GM19467 (cell line): ENCODE measurements around the gene KRTAP19-2.
"Not testable (repeated sequence)": the region's sequence is repeated elsewhere in the genome, so short reads cannot be mapped to it uniquely, and the experiment has no call there.

Experiments used
- ATAC-seq: cut with Tn5 transposase; IDR thresholded peaks from one replicate; pipeline ENCODE4 v1.9.1; 2021; ENCODE audit warnings: mild to moderate bottlenecking, moderate library complexity; ENCODE audit not compliant: unreplicated experiment

Gene KRTAP19-2, protein sequence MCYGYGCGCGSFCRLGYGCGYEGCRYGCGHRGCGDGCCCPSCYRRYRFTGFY

DNA sequence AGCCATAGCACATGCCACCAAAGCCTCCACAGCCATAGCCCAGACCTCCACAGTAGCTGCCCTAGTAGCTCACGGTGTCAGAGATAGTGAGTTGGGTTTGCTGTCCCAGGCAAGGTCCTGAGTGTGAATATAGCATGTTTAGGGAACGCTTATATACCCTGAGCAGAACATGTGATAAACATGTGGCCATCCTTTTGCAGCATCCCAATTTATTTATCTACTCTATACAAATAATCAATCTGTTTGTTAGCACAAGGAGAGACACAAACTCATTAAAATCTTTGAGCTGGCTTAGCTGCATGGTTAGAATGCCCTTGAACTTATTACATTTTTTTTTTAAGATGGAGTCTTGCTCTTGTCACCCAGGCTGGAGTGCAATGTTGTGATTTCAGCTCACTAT lies at the start of gene KRTAP19-2:
TSS of gene KRTAP19-2 (minus strand) at position 101 of the 400 bp plus-strand sequence. CDS start at position 13, 88 bp downstream.
- no peak for ATAC-seq

DNA sequence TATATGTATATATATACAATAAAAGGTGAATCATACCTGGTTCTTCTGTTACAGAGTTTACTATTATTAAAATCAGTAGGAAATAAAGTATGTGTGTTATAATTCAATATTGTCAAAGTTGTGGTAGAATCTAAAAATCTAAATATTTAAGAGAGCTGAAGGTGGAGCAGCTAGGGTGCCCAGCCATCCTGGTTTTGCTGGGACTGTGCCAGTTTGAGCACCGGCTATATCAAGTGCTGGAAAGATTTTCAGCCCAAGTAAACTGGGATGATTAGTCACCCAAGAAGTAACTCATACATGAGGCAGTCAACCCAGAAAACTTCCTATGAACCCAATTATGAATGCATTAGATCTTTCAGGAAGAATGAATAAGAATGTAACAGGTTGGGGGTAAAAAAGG lies 31.6 kb upstream of the KRTAP19-2 start:
- ATAC-seq, result no peak

GRCh38 chr21:30515681-30516080 lies 28.4 kb upstream of the KRTAP19-2 start:
- no peak for ATAC-seq

GRCh38 chr21:30505621-30506205 lies 18.5 kb upstream of the KRTAP19-2 start:
- not testable (repeated sequence) for ATAC-seq

GRCh38 chr21:30502041-30502440 lies 14.8 kb upstream of the KRTAP19-2 start, which contains the start of gene KRTAP19-5:
TSS of gene KRTAP19-5 (minus strand) at chr21:30502141. CDS start at chr21:30502090, 51 bp downstream.
- no peak for ATAC-seq

DNA sequence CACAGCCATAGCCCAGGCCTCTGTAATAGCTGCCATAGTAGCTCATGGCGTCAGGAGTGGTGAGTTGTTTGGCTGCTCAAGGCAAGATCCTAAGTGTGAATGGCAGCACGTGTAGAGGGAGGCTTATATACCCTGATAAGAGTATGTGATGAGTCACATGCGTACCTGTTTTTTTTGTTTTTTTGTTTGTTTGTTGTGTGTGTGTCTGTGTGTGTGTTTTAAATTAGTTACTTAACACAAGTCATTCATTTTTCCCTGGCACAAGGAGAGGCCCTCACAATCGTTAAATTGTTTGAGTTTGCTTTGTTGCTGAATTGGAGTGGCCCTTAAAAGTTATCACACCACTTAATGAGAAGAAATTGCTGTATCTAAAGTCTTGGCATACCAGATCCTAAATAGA lies 9.8 kb upstream of the KRTAP19-2 start, which contains the start of gene KRTAP19-4:
TSS of gene KRTAP19-4 (minus strand) at position 101 of the 400 bp plus-strand sequence. CDS start at position 46, 55 bp downstream.
- no peak for ATAC-seq

DNA sequence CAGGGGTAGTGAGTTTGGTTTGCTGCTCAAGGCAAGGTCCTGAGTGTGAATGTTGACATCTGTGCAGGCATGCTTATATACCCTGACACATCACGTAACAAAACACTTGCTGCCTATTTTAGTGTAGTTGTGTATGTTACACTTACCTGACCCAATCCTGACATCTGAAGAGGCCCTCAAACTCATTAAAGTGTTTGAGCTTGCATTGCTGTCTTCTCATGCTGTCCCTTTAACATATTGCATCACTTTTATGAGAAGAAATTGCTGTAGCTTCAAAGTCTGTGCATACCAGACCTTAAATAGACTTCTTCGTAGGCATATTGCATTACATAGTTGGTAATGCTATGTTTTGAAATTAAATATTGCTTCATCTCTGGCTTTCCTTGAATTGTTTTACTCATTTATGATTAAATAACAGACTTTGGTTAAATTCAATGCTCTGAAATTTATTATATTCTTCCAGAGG lies 4.8 kb upstream of the KRTAP19-2 start, which contains the start of gene KRTAP19-3:
TSS of gene KRTAP19-3 (minus strand) at position 51 of the 466 bp plus-strand sequence. CDS start 56 bp downstream, outside the sequence.
- no peak for ATAC-seq

- ATAC-seq, result no peak
These were observed 1.1 kb downstream of the KRTAP19-2 start for GRCh38 chr21:30486180-30486579.

- ATAC-seq, result no peak
These were observed 5.1 kb downstream of the KRTAP19-2 start for GRCh38 chr21:30482130-30482529.

- no peak for ATAC-seq
These were observed 7.1 kb downstream of the KRTAP19-2 start, which contains the start of gene KRTAP19-1 for GRCh38 chr21:30480145-30480544. TSS of gene KRTAP19-1 (minus strand) at chr21:30480367. CDS start at chr21:30480317, 50 bp downstream.

- ATAC-seq, result no peak
These were observed 8.0 kb downstream of the KRTAP19-2 start for GRCh38 chr21:30479259-30479658.

GRCh38 chr21:30478004-30478403 lies 9.2 kb downstream of the KRTAP19-2 start:
- no peak for ATAC-seq

DNA sequence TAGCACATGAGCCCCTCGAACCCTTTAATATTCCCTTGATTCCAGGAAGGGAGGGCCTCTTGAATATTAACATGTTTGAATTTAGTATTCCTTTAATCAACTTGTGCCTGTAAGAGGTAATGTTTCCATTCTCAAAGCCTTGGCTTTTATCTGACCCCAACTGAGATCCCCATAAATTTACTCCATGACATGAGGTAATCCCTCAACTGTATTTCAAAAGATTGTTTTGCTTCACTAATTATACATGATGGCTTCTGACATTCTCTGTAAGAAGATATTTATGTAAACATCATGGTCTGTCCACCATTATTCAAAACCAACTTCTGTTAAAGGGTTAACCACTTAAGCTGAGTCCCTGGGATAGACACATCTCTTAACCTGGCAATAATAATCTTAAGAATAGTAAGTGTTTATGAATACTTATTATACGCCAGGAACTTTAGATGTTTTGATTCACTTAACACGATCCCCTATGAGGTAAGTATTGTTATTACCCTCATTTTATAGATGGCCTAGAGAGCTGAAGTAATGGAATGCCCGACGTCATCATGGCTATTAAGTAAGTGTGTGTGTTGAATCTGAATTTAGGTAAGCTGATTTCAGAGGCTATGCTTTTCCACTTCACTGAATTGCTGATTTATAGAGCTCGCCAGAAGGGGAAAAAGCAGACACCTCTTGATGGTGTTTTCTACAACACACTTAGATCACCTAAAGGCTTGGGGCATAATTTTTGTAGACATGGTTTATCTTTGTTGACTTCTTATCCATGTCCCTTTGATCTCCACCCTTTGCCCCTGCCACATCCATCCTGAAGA lies 18.1 kb downstream of the KRTAP19-2 start:
- ATAC-seq, result no peak

DNA sequence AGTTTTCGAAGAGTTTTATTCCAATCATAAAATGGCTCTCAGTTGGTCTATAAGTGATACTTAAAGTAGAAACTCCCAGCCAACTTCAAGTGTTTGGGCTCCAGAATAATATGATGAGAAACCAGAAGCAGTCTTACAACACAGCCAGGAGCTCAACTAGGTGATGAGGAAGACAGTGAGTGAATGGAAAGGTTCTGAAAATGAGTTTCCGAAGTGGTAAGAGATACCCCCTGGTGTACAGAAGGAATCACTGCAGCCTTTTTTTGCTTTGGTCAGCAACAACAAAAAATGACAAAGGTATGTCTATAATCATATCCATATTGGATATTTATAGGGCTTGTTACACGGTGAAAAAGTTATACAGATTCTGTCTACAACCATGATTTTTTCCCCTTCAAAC lies 23.5 kb downstream of the KRTAP19-2 start:
- ATAC-seq, result no peak

- ATAC-seq, result no peak
These were observed 38.7 kb downstream of the KRTAP19-2 start for GRCh38 chr21:30448514-30448913.

DNA sequence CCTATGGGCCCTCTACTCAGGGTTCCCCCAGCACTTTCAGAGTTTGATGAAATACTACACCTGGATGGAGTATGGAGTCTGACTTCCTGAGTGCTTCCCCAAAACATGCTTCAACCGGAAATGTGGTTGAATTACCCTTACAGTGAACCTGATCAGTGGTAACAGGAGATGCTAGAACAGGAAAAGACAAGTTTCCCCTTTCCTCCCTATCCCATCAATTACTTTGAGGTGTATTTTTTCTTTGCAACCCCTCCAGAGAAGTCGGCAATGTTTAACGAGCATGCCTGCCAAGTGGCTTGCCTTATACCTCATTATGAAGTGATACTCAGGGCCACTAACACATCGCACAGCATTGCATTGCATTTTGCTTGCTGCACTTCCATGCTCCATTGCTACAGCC lies 40.2 kb downstream of the KRTAP19-2 start:
- no peak for ATAC-seq

DNA sequence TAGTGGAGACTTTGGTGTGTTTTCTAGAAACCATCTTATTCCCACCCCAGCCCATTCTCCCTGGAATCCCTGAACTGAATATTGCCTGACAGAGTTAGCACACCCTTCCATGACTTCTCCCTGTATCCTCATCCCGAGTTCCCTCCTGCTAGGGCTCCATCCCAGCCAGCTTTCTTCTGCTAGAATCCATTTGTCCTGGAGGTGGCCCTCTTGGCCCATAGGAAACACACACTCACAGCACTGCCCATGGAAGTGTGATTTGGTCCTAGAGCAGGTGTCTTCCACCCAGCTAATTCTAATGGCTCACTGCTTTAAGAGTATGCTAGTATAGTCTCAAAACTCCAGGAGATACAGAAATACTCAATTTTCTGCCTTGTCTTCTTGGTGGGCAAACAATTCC lies 43.0 kb downstream of the KRTAP19-2 start:
- ATAC-seq, result no peak

DNA sequence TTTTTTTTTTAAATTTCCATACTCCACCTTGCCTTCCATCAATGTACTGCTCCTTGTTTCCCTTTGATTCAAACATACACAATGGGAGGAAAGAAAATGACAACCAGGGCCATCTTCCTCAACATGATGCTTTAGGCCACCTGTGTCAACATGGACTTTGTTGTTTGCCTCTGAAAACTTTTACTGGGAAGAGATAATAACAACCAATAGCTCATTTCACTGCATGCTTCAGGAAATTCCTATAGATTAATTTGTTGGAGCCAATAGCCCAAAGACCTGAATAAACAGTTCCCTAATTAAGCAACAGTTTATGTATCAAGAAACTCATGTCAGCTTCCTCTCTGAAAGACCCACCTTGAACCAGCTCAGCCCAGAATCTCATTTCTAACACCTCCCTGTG lies 44.0 kb downstream of the KRTAP19-2 start:
- ATAC-seq, result no peak

GRCh38 chr21:30439975-30440374 lies 47.3 kb downstream of the KRTAP19-2 start, which contains the start of gene KRTAP15-1:
TSS of gene KRTAP15-1 (plus strand) at chr21:30440275. CDS start at chr21:30440328, 53 bp downstream.
- no peak for ATAC-seq
